SK-N-SH (cell line): ENCODE results near the gene FSHR. TPM values are rescaled to one million over a fixed set of nuclear protein-coding genes. Genes with fewer than 3 reads are reported as not detected.

Experiments
- CTCF ChIA-PET: fragments of 300-600, 350-600 bp; formaldehyde crosslinking; extraction: SDS; loops from one replicate; lab custom pipeline; 2021; lab: Yijun Ruan, JAX
- POLR2A ChIA-PET: fragments of 350-600 bp; sonication (Branson Sonifier 250); formaldehyde crosslinking; extraction: SDS; loops from one replicate; lab custom pipeline; 2020; ENCODE audit warnings: antibody characterized with exemption, inconsistent platforms; lab: Yijun Ruan, JAX
- DNase-seq: peaks from one replicate; pipeline ENCODE4 v3.0.0; 2012
- H2AFZ ChIP-seq: fragments of 200-600 bp; sonication (generic); 2 replicates; pipeline ENCODE4 v1.8.1; 2016; ENCODE audit warnings: antibody characterized with exemption, mild to moderate bottlenecking, low read depth
- H3F3A ChIP-seq: fragments of 200-600 bp; sonication (generic); replicated peaks from 2 replicates; pipeline ENCODE3; 2016; ENCODE audit warnings: antibody characterized with exemption, mild to moderate bottlenecking; ENCODE audit not compliant: insufficient read depth
- H3K27ac ChIP-seq, 2 experiments: fragments of 200-500 bp in 1 of 2; fragments of 200-600 bp in 1 of 2; sonication (Bioruptor generic) in 1 of 2; sonication (generic), shearing (Covaris generic) in 1 of 2; 2 replicates each; pipeline versions ENCODE4 v1.5.1 to v1.6.1; 2014 to 2016; ENCODE audit warnings: low read depth in 2 of 2, inconsistent platforms in 1 of 2, low read length in 1 of 2, mild to moderate bottlenecking in 1 of 2, mixed read lengths in 1 of 2
- H3K27me3 ChIP-seq: fragments of 200-600 bp; sonication (generic), shearing (Covaris generic); 2 replicates; pipeline ENCODE4 v1.6.1; 2016; ENCODE audit warnings: mixed run types; ENCODE audit not compliant: insufficient read depth
- H3K36me3 ChIP-seq, 2 experiments: fragments of 200-500 bp in 1 of 2; fragments of 200-600 bp in 1 of 2; sonication (Bioruptor generic) in 1 of 2; sonication (generic) in 1 of 2; replicated peaks in 1 of 2; 2 replicates each; pipeline versions ENCODE3 to v1.5.1; 2014 to 2016; ENCODE audit warnings: low read length in 1 of 2, mild to moderate bottlenecking in 1 of 2; ENCODE audit not compliant: insufficient read depth in 2 of 2, control insufficient read depth in 1 of 2
- H3K4me1 ChIP-seq, 2 experiments: fragments of 200-500 bp in 1 of 2; fragments of 200-600 bp in 1 of 2; sonication (Bioruptor generic) in 1 of 2; sonication (generic), shearing (Covaris generic) in 1 of 2; 2 replicates each; pipeline versions ENCODE4 v1.5.1 to v1.6.1; 2014 to 2016; ENCODE audit warnings: low read depth in 1 of 2, low read length in 1 of 2, mixed run types in 1 of 2; ENCODE audit not compliant: insufficient read depth in 2 of 2, control insufficient read depth in 1 of 2
- H3K4me2 ChIP-seq: fragments of 200-600 bp; sonication (generic), shearing (Covaris generic); 2 replicates; pipeline ENCODE4 v1.6.1; 2017; ENCODE audit warnings: mixed run types
- H3K4me3 ChIP-seq, 2 experiments: fragments of 200-500 bp in 1 of 2; fragments of 200-600 bp in 1 of 2; sonication (Bioruptor generic) in 1 of 2; sonication (generic), shearing (Covaris generic) in 1 of 2; 2 replicates each; pipeline versions ENCODE4 v1.5.1 to v1.8.1; 2014 to 2016; ENCODE audit warnings: low read depth in 2 of 2, inconsistent platforms in 1 of 2, low read length in 1 of 2, mild to moderate bottlenecking in 1 of 2, mixed read lengths in 1 of 2, moderate library complexity in 1 of 2
- H3K79me2 ChIP-seq: fragments of 200-600 bp; sonication (generic); 2 replicates; pipeline ENCODE4 v1.8.1; 2017; ENCODE audit warnings: mild to moderate bottlenecking; ENCODE audit not compliant: insufficient read depth
- H3K9ac ChIP-seq: fragments of 200-600 bp; sonication (generic); 2 replicates; pipeline ENCODE4 v1.6.1; 2017; ENCODE audit warnings: mixed run types
- H3K9me2 ChIP-seq: fragments of 200-600 bp; sonication (generic); 2 replicates; pipeline ENCODE4 v1.6.1; 2017; ENCODE audit warnings: mixed run types
- H3K9me3 ChIP-seq: fragments of 200-600 bp; sonication (generic); 2 replicates; pipeline ENCODE4 v1.6.1; 2017; ENCODE audit warnings: mixed run types, mild to moderate bottlenecking, moderate library complexity
- H4K20me1 ChIP-seq: fragments of 200-600 bp; sonication (generic); 2 replicates; pipeline ENCODE4 v1.6.1; 2017; ENCODE audit warnings: mild to moderate bottlenecking, mixed run types; ENCODE audit not compliant: insufficient read depth
- CHD2 ChIP-seq: fragments of 150-350 bp; IDR thresholded peaks from 2 replicates; pipeline ENCODE4 v1.6.1; 2018; ENCODE audit warnings: low read length; ENCODE audit not compliant: partially characterized antibody
- CTCF ChIP-seq: fragments of 200-600 bp; sonication (generic); IDR thresholded peaks from 2 replicates; pipeline ENCODE4 v1.6.1; 2017; ENCODE audit warnings: antibody characterized with exemption, mild to moderate bottlenecking, moderate library complexity
- ELF1 ChIP-seq: IDR thresholded peaks from 2 replicates; pipeline ENCODE4 v1.4.0; 2012
- EP300 ChIP-seq, 2 experiments: IDR thresholded peaks; 2 replicates each; pipeline versions ENCODE4 v1.4.0 to v1.6.1; 2012; ENCODE audit warnings: borderline replicate concordance in 1 of 2, low read depth in 1 of 2, low read length in 1 of 2
- FOSL2 ChIP-seq: IDR thresholded peaks from 2 replicates; pipeline ENCODE4 v1.4.0; 2012; ENCODE audit warnings: low read depth, mild to moderate bottlenecking, moderate library complexity, borderline replicate concordance
- JUND ChIP-seq: IDR thresholded peaks from 2 replicates; pipeline ENCODE4 v1.4.0; 2012
- MAX ChIP-seq: IDR thresholded peaks from 2 replicates; pipeline ENCODE4 v1.4.0; 2012; ENCODE audit warnings: low read depth
- MEF2A ChIP-seq: IDR thresholded peaks from 2 replicates; pipeline ENCODE4 v1.4.0; 2012; ENCODE audit warnings: low read depth, borderline replicate concordance
- MXI1 ChIP-seq: IDR thresholded peaks from 2 replicates; pipeline ENCODE4 v1.6.1; 2012; ENCODE audit warnings: mild to moderate bottlenecking, low read depth, low read length, improper control_type of control experiment
- NFIC ChIP-seq: IDR thresholded peaks from 2 replicates; pipeline ENCODE4 v1.4.0; 2012; ENCODE audit warnings: borderline replicate concordance
- NRF1 ChIP-seq: IDR thresholded peaks from 2 replicates; pipeline ENCODE4 v1.6.1; 2012; ENCODE audit warnings: low read depth, mild to moderate bottlenecking, low read length
- RCOR1 ChIP-seq: fragments of 150-350 bp; IDR thresholded peaks from 2 replicates; pipeline ENCODE4 v1.6.1; 2017; ENCODE audit warnings: antibody characterized with exemption, low read length
- REST ChIP-seq: IDR thresholded peaks from 2 replicates; pipeline ENCODE4 v1.6.1; 2012; ENCODE audit warnings: mild to moderate bottlenecking, low read depth, low read length, moderate library complexity
- RFX5 ChIP-seq: IDR thresholded peaks from 2 replicates; pipeline ENCODE4 v1.6.1; 2012; ENCODE audit warnings: mild to moderate bottlenecking, improper control_type of control experiment, low read length
- RXRA ChIP-seq: IDR thresholded peaks from 2 replicates; pipeline ENCODE4 v1.4.0; 2012; ENCODE audit warnings: low read depth, mild to moderate bottlenecking, borderline replicate concordance
- SIN3A ChIP-seq: IDR thresholded peaks from 2 replicates; pipeline ENCODE4 v1.6.1; 2012; ENCODE audit warnings: low read depth, mild to moderate bottlenecking, low read length, moderate library complexity, borderline replicate concordance
- TCF12 ChIP-seq: IDR thresholded peaks from 2 replicates; pipeline ENCODE4 v1.4.0; 2012
- USF1 ChIP-seq: IDR thresholded peaks from 2 replicates; pipeline ENCODE4 v1.4.0; 2012; ENCODE audit warnings: low read depth, borderline replicate concordance
- ZBTB33 ChIP-seq: IDR thresholded peaks from 2 replicates; pipeline ENCODE4 v1.4.0; 2012; ENCODE audit warnings: low read depth, borderline replicate concordance
- WGBS: methylation state at CpG from one replicate; pipeline ENCODE4 v1.1.6; 2017; ENCODE audit warnings: low lambda C conversion rate; 5-methylcytosine and 5-hydroxymethylcytosine counted together
- polyA plus RNA-seq, 3 experiments: library from polyadenylated mRNA; depleted of rRNA; stranded (reverse); fragments of >200 nt; gene quantifications; 2 replicates each; pipeline ENCODE4 v1.2.3, GENCODE V29; 2012
- TF ChIP-seq, protein P1 (sequence below): IDR thresholded peaks from 2 replicates; pipeline ENCODE4; 2012

The FSHR gene
- polyA plus RNA-seq, 1 of the 3 experiments (the other 2 are of a cell fraction): not detected

DNA sequence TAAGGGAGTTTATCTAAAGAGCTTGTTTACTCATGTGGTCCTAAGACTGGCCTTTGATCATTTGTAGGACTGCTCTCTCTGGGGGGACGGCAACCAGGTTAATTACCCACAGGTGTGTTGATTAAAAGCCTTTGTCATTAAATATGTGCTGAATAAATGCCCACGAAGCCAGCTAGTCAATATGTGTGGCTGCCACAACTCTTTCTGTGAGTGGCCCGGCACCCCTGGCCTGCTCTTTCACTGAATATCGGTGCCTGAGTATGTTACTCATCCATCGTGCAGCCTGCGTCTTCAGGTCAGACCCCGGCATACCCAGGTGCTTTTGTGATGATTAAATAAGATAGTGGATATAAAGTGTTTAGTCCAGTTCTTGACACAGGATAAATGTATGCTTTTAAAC lies 24.3 kb upstream of the FSHR start:
- TF ChIP-seq FOSL2 (no peak), USF1 (no peak), RFX5 (no peak), REST (no peak), MAX (no peak), EP300 (IDR thresholded peaks at IDR 0.05; ENCODE audit: borderline replicate concordance in 1 of 2, low read depth in 1 of 2, low read length in 1 of 2) (no peak), ELF1 (no peak), TCF12 (no peak), NFIC (no peak), ZBTB33 (no peak), CHD2 (no peak), RXRA (no peak), CTCF (no peak), MXI1 (no peak), MEF2A (no peak), RCOR1 (no peak), JUND (no peak), NRF1 (no peak), SIN3A (no peak)
- TF ChIP-seq, protein P1, sequence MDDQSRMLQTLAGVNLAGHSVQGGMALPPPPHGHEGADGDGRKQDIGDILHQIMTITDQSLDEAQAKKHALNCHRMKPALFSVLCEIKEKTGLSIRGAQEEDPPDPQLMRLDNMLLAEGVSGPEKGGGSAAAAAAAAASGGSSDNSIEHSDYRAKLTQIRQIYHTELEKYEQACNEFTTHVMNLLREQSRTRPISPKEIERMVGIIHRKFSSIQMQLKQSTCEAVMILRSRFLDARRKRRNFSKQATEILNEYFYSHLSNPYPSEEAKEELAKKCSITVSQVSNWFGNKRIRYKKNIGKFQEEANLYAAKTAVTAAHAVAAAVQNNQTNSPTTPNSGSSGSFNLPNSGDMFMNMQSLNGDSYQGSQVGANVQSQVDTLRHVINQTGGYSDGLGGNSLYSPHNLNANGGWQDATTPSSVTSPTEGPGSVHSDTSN: no peak
- Histone ChIP-seq H3F3A (no peaks in the 10 kb centered on the region), H3K9me3 (no peaks in the 10 kb centered on the region), H2AFZ (no peak overlapping the region), H3K27ac (no peak overlapping the region), H3K4me3 (no peak overlapping the region), H3K27me3 (no peaks in the 10 kb centered on the region), H3K4me2 (no peak overlapping the region), H3K9me2 (no peaks in the 10 kb centered on the region), H3K36me3 (no peaks in the 10 kb centered on the region), H4K20me1 (no peaks in the 10 kb centered on the region), H3K79me2 (no peaks in the 10 kb centered on the region), H3K9ac (no peak overlapping the region), H3K4me1 (peaks cover 0 to 4% of the 10 kb centered on the region in 2 experiments; a peak in 2 of 4 replicates)
- CTCF ChIA-PET: interaction anchor here (1.1 kb wide), 1 partner anchor 13 kb away, joined by 3 read pairs; no protein-coding TSS in a partner anchor
- DNase-seq: no peak
- POLR2A ChIA-PET: no interaction called here
- 40% methylated on average over 7 of the region's 7 CpGs for WGBS
